Measurements from ENCODE around the gene UBE2Z. TPM values are rescaled to one million over a fixed set of nuclear protein-coding genes. Genes with fewer than 3 reads are reported as not detected.

UBE2Z gene
- total and polyA plus RNA-seq, 2 of the 8 experiments (the other 6 are each of a cell fraction or from before 2014, with no cell fraction given): 73.4 to 75.9 TPM

DNA sequence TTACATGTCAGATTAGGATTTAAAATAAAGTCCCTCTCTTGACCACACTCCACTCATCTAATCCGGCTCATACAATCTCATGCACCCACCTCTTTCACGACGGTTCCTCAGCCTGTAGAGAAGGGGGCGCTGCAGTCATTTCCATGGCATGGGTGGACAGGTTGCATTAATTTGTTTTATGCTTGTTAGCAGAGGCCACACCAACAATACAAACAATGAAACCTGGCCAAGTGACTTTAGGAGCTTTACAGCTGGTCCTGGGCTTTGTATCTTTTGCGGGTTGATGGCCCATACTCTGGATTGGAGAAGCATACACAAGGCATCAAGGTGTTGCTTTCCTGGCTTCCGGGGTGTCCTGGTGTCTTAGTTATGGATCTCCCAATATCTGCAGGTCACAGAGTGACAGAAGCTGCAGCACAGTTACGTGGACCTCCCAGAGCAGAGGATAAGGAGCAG, 46.1 kb downstream of the UBE2Z start (continued):
- TF ChIP-seq EP300 (IDR thresholded peaks at IDR 0.05; ENCODE audit: borderline replicate concordance in 1 of 2, low read depth in 2 of 2, low read length in 2 of 2): no peak
- no peak for TF ChIP-seq TAF7 (optimal IDR thresholded peaks at IDR 0.05; ENCODE audit: borderline replicate concordance, low read depth, low read length)
- no peak for TF ChIP-seq RBBP5 (IDR thresholded peaks at IDR 0.05; ENCODE audit: borderline replicate concordance, low read depth, low read length)
- TF ChIP-seq, protein P1, sequence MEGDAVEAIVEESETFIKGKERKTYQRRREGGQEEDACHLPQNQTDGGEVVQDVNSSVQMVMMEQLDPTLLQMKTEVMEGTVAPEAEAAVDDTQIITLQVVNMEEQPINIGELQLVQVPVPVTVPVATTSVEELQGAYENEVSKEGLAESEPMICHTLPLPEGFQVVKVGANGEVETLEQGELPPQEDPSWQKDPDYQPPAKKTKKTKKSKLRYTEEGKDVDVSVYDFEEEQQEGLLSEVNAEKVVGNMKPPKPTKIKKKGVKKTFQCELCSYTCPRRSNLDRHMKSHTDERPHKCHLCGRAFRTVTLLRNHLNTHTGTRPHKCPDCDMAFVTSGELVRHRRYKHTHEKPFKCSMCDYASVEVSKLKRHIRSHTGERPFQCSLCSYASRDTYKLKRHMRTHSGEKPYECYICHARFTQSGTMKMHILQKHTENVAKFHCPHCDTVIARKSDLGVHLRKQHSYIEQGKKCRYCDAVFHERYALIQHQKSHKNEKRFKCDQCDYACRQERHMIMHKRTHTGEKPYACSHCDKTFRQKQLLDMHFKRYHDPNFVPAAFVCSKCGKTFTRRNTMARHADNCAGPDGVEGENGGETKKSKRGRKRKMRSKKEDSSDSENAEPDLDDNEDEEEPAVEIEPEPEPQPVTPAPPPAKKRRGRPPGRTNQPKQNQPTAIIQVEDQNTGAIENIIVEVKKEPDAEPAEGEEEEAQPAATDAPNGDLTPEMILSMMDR (IDR thresholded peaks at IDR 0.05; ENCODE audit: control extremely low read depth in 1 of 3, insufficient read depth in 1 of 3, low read depth in 1 of 3, low read length in 3 of 3): peak; percentile 77 to 81 (median 80)
